Fibroblast of lung (primary cell): ENCODE data around the gene ADPRH.

ENCODE experiments used
- EZH2 ChIP-seq: IDR thresholded peaks from 2 replicates; pipeline ENCODE4 v1.5.1; 2012; ENCODE audit warnings: low read length, control low read depth, mild to moderate bottlenecking; ENCODE audit errors: missing control alignments
- TF ChIP-seq, protein P1 (sequence below), 2 donors: IDR thresholded peaks in 1 of 2; conservative IDR thresholded peaks in 1 of 2; 1 replicate in 1 of 2; 2 replicates in 1 of 2; pipeline ENCODE4 v1.5.1; 2011 to 2012; ENCODE audit warnings: low read length in 2 of 2, control low read depth in 1 of 2, inconsistent platforms in 1 of 2, low read depth in 1 of 2, mild to moderate bottlenecking in 1 of 2

- TF ChIP-seq, protein P1, sequence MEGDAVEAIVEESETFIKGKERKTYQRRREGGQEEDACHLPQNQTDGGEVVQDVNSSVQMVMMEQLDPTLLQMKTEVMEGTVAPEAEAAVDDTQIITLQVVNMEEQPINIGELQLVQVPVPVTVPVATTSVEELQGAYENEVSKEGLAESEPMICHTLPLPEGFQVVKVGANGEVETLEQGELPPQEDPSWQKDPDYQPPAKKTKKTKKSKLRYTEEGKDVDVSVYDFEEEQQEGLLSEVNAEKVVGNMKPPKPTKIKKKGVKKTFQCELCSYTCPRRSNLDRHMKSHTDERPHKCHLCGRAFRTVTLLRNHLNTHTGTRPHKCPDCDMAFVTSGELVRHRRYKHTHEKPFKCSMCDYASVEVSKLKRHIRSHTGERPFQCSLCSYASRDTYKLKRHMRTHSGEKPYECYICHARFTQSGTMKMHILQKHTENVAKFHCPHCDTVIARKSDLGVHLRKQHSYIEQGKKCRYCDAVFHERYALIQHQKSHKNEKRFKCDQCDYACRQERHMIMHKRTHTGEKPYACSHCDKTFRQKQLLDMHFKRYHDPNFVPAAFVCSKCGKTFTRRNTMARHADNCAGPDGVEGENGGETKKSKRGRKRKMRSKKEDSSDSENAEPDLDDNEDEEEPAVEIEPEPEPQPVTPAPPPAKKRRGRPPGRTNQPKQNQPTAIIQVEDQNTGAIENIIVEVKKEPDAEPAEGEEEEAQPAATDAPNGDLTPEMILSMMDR (conservative IDR thresholded peaks at IDR 0.05 in 1 of 2, IDR thresholded peaks at IDR 0.05 in 1 of 2; ENCODE audit: low read depth in 1 of 2, low read length in 2 of 2) = no peak
- TF ChIP-seq EZH2 = no peak
These were observed 48.8 kb upstream of the ADPRH start for GRCh38 chr3:119530456-119530855.
